SK-N-MC (cell line): ENCODE results near the gene IQCM.

Source experiments
- EZH2 ChIP-seq: fragments of 200-600 bp; sonication (generic); IDR thresholded peaks from one replicate; pipeline ENCODE4 v1.6.1; 2017; ENCODE audit warnings: antibody characterized with exemption
- POLR2AphosphoS5 ChIP-seq: IDR thresholded peaks from 2 replicates; pipeline ENCODE4 v1.6.1; 2012; ENCODE audit warnings: mild to moderate bottlenecking, low read depth, low read length, borderline replicate concordance

GRCh38 chr4:149831656-149832208 lies 16.1 kb upstream of the IQCM start:
- TF ChIP-seq EZH2, result no peak
- no peak for TF ChIP-seq POLR2AphosphoS5
